Heart right ventricle (tissue), 16 donors: ENCODE data around the gene SEMA4F. TPM values are rescaled to one million over a fixed set of nuclear protein-coding genes. Genes with fewer than 3 reads are reported as not detected.
A peak's percentile ranks its signal among the peaks of the same experiment; 100 is the strongest.

ENCODE experiments used
- ATAC-seq, 8 donors: fragments of 200-7000 bp; cut with Tn5 transposase; one replicate each; pipeline ENCODE4 v1.9.1; 2020; ENCODE audit warnings: mild to moderate bottlenecking in 8 of 8, moderate library complexity in 8 of 8, moderate number of reproducible peaks in 1 of 8
- DNase-seq, 2 donors: peaks; one replicate each; pipeline ENCODE4 v3.0.0-alpha.2; 2020
- H3K27ac ChIP-seq, 10 donors: fragments of 200-600 bp; sonication (generic) in 2 of 10; one replicate each; pipeline versions ENCODE4 v1.5.0 to v1.8.0; 2020 to 2022; ENCODE audit warnings: mild to moderate bottlenecking in 3 of 10
- H3K27me3 ChIP-seq, 7 donors: fragments of 200-600 bp; one replicate each; pipeline ENCODE4 v1.8.0; 2021 to 2022; ENCODE audit warnings: mild to moderate bottlenecking in 2 of 7
- H3K36me3 ChIP-seq, 9 donors: fragments of 200-600 bp; sonication (generic) in 1 of 9; one replicate each; pipeline versions ENCODE4 v1.5.0 to v1.8.0; 2020 to 2022; ENCODE audit warnings: mild to moderate bottlenecking in 2 of 9
- H3K4me1 ChIP-seq, 9 donors: fragments of 200-600 bp; sonication (generic) in 1 of 9; one replicate each; pipeline versions ENCODE4 v1.5.0 to v1.8.0; 2020 to 2022; ENCODE audit warnings: mild to moderate bottlenecking in 4 of 9
- H3K4me3 ChIP-seq, 10 donors: fragments of 200-600 bp; sonication (generic) in 2 of 10; one replicate each; pipeline versions ENCODE4 v1.5.0 to v1.8.0; 2020 to 2022; ENCODE audit warnings: mild to moderate bottlenecking in 7 of 10, moderate library complexity in 2 of 10
- H3K9me3 ChIP-seq, 11 donors: fragments of 200-600 bp in 10 of 11; sonication (generic) in 2 of 11; one replicate each; pipeline versions ENCODE4 v1.5.0 to v1.8.0; 2013 to 2022; ENCODE audit warnings: mild to moderate bottlenecking in 2 of 11, control low read depth in 1 of 11, moderate library complexity in 1 of 11
- CTCF ChIP-seq, 9 donors: fragments of 200-600 bp; sonication (generic) in 2 of 9; IDR thresholded peaks; one replicate each; pipeline versions ENCODE4 v1.5.0 to v1.8.0; 2021 to 2022; ENCODE audit warnings: antibody characterized with exemption in 9 of 9, mild to moderate bottlenecking in 5 of 9, moderate library complexity in 1 of 9
- WGBS, 2 donors: extraction: QIAGEN DNeasy Blood & Tissue Kit; methylation state at CpG; one replicate each; pipeline ENCODE4 v1.1.7; 2013; ENCODE audit warnings: inconsistent platforms in 1 of 2; 5-methylcytosine and 5-hydroxymethylcytosine counted together
- intact Hi-C, 10 donors: fragments of 100-400 bp; cut with DNase I; formaldehyde crosslinking; loops; one replicate each; pipeline versions ENCODE4 v1.11.1 to v1.14.2; 2022
- polyA plus RNA-seq, 2 donors: library from polyadenylated mRNA; stranded (reverse); fragments of 200-250 nt; gene quantifications; one replicate each; pipeline ENCODE4 v1.2.3, GENCODE V29; 2013
- total RNA-seq, 10 donors: library from RNA; stranded (reverse); fragmentation: NEBNext Ultra II Directional in 3 of 10; extraction: Animal tissue kit (Norgen Biotek cat#: 25700) in 3 of 10; gene quantifications; one replicate each; pipeline versions ENCODE4 v1.2.1 to v1.2.4, GENCODE V29; 2021 to 2023
- donor health status: Arrhythmogenic right ventricular cardiomyopathy.
- donor health status: ischemic (EF 13 %, LVEDD 7.1; RV severe dilation, severe dysfunction).
- donor health status: healthy with polysubstance abuse.
- donor health status: DM: no; HTN: yes; CAD: no.
- donor health status: DM: no; HTN: no; CAD: no.
- donor health status: ischemic (EF 25% LVEDD 6.9; RV normal size, moderate dysfunction).
- donor health status: ischemic (EF 25% LVEDD 5.7; RV mildly dilated, moderate dysfunction).
- donor health status: healthy.
- donor health status: DM: yes; HTN: yes; CAD: no.
- donor health status: Ischemic cardiomyopathy.
- donor health status: ischemic (EF 35%, LVEDD 5.7; RV mildly dilated, moderate dysfunction).
- donor health status: nonischemic (EF 11% LVEDD 7.7; RV severe dilation, severe dysfunction).
- donor health status: DM: yes; HTN: yes; CAD: no.
- donor health status: PGD.
- donor health status: ischemic (EF 29% LVEDD 5.4; RV normal size, mild dysfunction).
- donor health status: nonischemic (EF 23%, LVEDD 6.1; RV moderate dilation, normal function).

The SEMA4F gene
- total and polyA plus RNA-seq, 12 donors: 1.1 to 5.1 (median 2.5) TPM

GRCh38 chr2:74704216-74704615 is 50.2 kb downstream of the SEMA4F start:
- Histone ChIP-seq H3K27me3 (no peaks in the 10 kb centered on the region), H3K4me1 (peaks cover 0 to 16% (median 0%) of the 10 kb centered on the region in 9 donors), H3K9me3 (no peaks in the 10 kb centered on the region), H3K27ac (no peak overlapping the region), H3K4me3 (no peak overlapping the region), H3K36me3 (no peaks in the 10 kb centered on the region)
- no peak for TF ChIP-seq CTCF (IDR thresholded peaks at IDR 0.05)
- intact Hi-C loops: no loop called here
- ATAC-seq: no peak
- 93 to 99% methylated on average over 2 of the region's 2 CpGs for WGBS, 2 donors
- DNase-seq: no peak

- no peaks in the 10 kb centered on the region for H3K27me3 ChIP-seq
- no peak for ATAC-seq
- no peak overlapping the region for H3K27ac ChIP-seq
- H3K4me3 ChIP-seq: no peak overlapping the region
- H3K9me3 ChIP-seq: no peaks in the 10 kb centered on the region
- no peak for TF ChIP-seq CTCF (IDR thresholded peaks at IDR 0.05)
- H3K4me1 ChIP-seq: peaks cover 0 to 16% (median 0%) of the 10 kb centered on the region in 9 donors
- no peaks in the 10 kb centered on the region for H3K36me3 ChIP-seq
- no peak for DNase-seq
- intact Hi-C loops: no loop called here
Observed at GRCh38 chr2:74706741-74707140, 52.7 kb downstream of the SEMA4F start.

- no peaks in the 10 kb centered on the region for H3K9me3 ChIP-seq
- no peaks in the 10 kb centered on the region for H3K36me3 ChIP-seq
- DNase-seq: no peak
- no peak overlapping the region for H3K27ac ChIP-seq
- no peak overlapping the region for H3K4me3 ChIP-seq
- TF ChIP-seq CTCF (IDR thresholded peaks at IDR 0.05): no peak
- H3K27me3 ChIP-seq: peaks cover 0 to 6% (median 0%) of the 10 kb centered on the region in 7 donors
- intact Hi-C loops: no loop called here
- WGBS, 2 donors: 91 to 93% methylated on average over 3 of the region's 3 CpGs
- no peak for ATAC-seq
- H3K4me1 ChIP-seq: peaks cover 0 to 8% (median 0%) of the 10 kb centered on the region in 9 donors
Observed at GRCh38 chr2:74707837-74708236, 53.8 kb downstream of the SEMA4F start.

GRCh38 chr2:74708296-74708695 is 54.2 kb downstream of the SEMA4F start:
- H3K4me3 ChIP-seq: no peak overlapping the region
- intact Hi-C loops: no loop called here
- H3K27ac ChIP-seq: no peak overlapping the region
- no peaks in the 10 kb centered on the region for H3K36me3 ChIP-seq
- peaks cover 0 to 6% (median 0%) of the 10 kb centered on the region in 7 donors for H3K27me3 ChIP-seq
- H3K9me3 ChIP-seq: no peaks in the 10 kb centered on the region
- TF ChIP-seq CTCF (IDR thresholded peaks at IDR 0.05): no peak
- ATAC-seq: peak in 1 of 8 donors; percentile 47
- H3K4me1 ChIP-seq: peaks cover 0 to 3% (median 0%) of the 10 kb centered on the region in 9 donors
- no peak for DNase-seq
